Transverse colon (tissue), 3 donors: Measurements from ENCODE around the gene CLRN2.

ENCODE experiments used
- EP300 ChIP-seq: sonication (generic); formaldehyde crosslinking; IDR thresholded peaks from one replicate; pipeline ENCODE4 v1.6.1; 2017; ENCODE audit warnings: antibody characterized with exemption, low read depth
- TF ChIP-seq, protein P1 (sequence below), 5 experiments: fragments of 200-600 bp in 3 of 5; fragments of 450-650 bp in 2 of 5; sonication (generic) in 3 of 5; IDR thresholded peaks; 1 replicate in 2 of 5; 2 replicates in 3 of 5; pipeline ENCODE4 v1.5.1; 2016 to 2017; ENCODE audit warnings: antibody characterized with exemption in 5 of 5, inconsistent platforms in 3 of 5, mild to moderate bottlenecking in 2 of 5, moderate library complexity in 1 of 5

DNA sequence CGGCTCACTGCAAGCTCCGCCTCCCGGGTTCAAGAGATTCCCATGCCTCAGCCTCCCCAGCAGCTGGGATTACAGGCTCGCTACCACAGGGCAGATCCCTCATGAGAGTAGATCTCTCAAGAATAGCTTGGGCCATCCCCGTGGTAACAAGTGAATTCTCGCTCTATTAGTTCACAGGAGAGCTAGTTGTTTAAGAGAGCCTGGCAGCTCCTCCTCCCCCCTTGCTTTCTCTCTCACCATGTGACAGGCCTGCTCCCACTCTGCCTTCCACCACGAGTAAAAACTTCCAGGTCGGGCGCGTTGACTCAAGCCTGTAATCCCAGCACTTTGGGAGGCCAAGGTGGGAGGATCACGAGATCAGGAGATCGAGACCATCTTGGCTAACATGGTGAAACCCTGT is 31.7 kb downstream of the CLRN2 start:
- TF ChIP-seq, protein P1, sequence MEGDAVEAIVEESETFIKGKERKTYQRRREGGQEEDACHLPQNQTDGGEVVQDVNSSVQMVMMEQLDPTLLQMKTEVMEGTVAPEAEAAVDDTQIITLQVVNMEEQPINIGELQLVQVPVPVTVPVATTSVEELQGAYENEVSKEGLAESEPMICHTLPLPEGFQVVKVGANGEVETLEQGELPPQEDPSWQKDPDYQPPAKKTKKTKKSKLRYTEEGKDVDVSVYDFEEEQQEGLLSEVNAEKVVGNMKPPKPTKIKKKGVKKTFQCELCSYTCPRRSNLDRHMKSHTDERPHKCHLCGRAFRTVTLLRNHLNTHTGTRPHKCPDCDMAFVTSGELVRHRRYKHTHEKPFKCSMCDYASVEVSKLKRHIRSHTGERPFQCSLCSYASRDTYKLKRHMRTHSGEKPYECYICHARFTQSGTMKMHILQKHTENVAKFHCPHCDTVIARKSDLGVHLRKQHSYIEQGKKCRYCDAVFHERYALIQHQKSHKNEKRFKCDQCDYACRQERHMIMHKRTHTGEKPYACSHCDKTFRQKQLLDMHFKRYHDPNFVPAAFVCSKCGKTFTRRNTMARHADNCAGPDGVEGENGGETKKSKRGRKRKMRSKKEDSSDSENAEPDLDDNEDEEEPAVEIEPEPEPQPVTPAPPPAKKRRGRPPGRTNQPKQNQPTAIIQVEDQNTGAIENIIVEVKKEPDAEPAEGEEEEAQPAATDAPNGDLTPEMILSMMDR (IDR thresholded peaks at IDR 0.05) = no peak
- no peak for TF ChIP-seq EP300
